PFSK-1 (cell line): ENCODE data around the gene GPD2.
A peak's percentile ranks its signal among the peaks of the same experiment; 100 is the strongest.

ENCODE experiments used
- FOXP2 ChIP-seq: optimal IDR thresholded peaks from 2 replicates; pipeline ENCODE3; 2011; ENCODE audit warnings: borderline replicate concordance, control low read depth, inconsistent platforms; ENCODE audit not compliant: insufficient read depth; ENCODE audit errors: extremely low read length, extremely low read depth
- POLR2AphosphoS5 ChIP-seq: IDR thresholded peaks from 2 replicates; pipeline ENCODE4 v1.6.1; 2012; ENCODE audit warnings: low read depth, mild to moderate bottlenecking, control low read depth, low read length, moderate library complexity
- REST ChIP-seq, 2 experiments: IDR thresholded peaks; 2 replicates each; pipeline versions ENCODE4 v1.6.1 to v1.8.0; 2011 to 2012; ENCODE audit warnings: low read depth in 2 of 2, low read length in 2 of 2, control low read depth in 1 of 2, inconsistent platforms in 1 of 2, mild to moderate bottlenecking in 1 of 2, moderate library complexity in 1 of 2; ENCODE audit not compliant: insufficient read depth in 1 of 2
- SIN3A ChIP-seq: IDR thresholded peaks from 2 replicates; pipeline ENCODE4 v1.6.1; 2012; ENCODE audit warnings: mild to moderate bottlenecking, low read length, moderate library complexity, borderline replicate concordance; ENCODE audit not compliant: insufficient read depth
- TAF1 ChIP-seq: IDR thresholded peaks from 2 replicates; pipeline ENCODE4 v1.6.1; 2012; ENCODE audit warnings: low read length, control low read depth, borderline replicate concordance; ENCODE audit not compliant: insufficient read depth

- TF ChIP-seq POLR2AphosphoS5, result 0 out of 2 replicates have a peak, but pooled peaks have one; percentile 18
- TF ChIP-seq TAF1, result no peak
- no peak for TF ChIP-seq SIN3A
- no peak for TF ChIP-seq REST (IDR thresholded peaks at IDR 0.05; ENCODE audit: insufficient read depth in 1 of 2, low read depth in 2 of 2, low read length in 2 of 2)
- no peak for TF ChIP-seq FOXP2
Measured at GRCh38 chr2:156435718-156436496, at the start of gene GPD2.
